ENCODE data around the gene CCDC38. TPM values are rescaled to one million over a fixed set of nuclear protein-coding genes. Genes with fewer than 3 reads are reported as not detected.
A peak's percentile ranks its signal among the peaks of the same experiment; 100 is the strongest.

Gene CCDC38
- total RNA-seq, 1 experiment from 2014 or later: not detected

GRCh38 chr12:95830335-95831089 is 111.9 kb downstream of the CCDC38 start:
- no TSS peak for BruUV-seq (replicated peaks)
- CTCF ChIA-PET: no interaction called here

GRCh38 chr12:95829395-95829794 is 113.0 kb downstream of the CCDC38 start:
- peaks cover 31% of the 10 kb centered on the region for H3K27me3 Mint-ChIP-seq (ENCODE audit: unreplicated experiment)
- intact Hi-C loops (cut with micrococcal nuclease; ENCODE audit: unreplicated experiment): no loop called here

More at GRCh38 chr12:95830335-95831089, 111.9 kb downstream of the CCDC38 start:
- intact Hi-C loops (cut with micrococcal nuclease; ENCODE audit: unreplicated experiment): no loop called here
- peaks cover 10% of the 10 kb centered on the region for H3K4me1 Mint-ChIP-seq (ENCODE audit: low read depth, unreplicated experiment)
- no peak for TF ChIP-seq CTCF (IDR thresholded peaks at IDR 0.05; ENCODE audit: unreplicated experiment)
- H3K27ac Mint-ChIP-seq (ENCODE audit: unreplicated experiment): no peak overlapping the region
- no peaks in the 10 kb centered on the region for H3K36me3 Mint-ChIP-seq (ENCODE audit: insufficient read depth, unreplicated experiment)
- no peaks in the 10 kb centered on the region for H3K9me3 Mint-ChIP-seq (ENCODE audit: low read depth, unreplicated experiment)
- H3K4me3 Mint-ChIP-seq (ENCODE audit: low read depth, unreplicated experiment): no peak overlapping the region
- peaks cover 28% of the 10 kb centered on the region for H3K27me3 Mint-ChIP-seq (ENCODE audit: unreplicated experiment)
- no peak for DNase-seq

GRCh38 chr12:95820096-95820703 is 122.2 kb downstream of the CCDC38 start:
- peak; percentile 38 for TF ChIP-seq CTCF (IDR thresholded peaks at IDR 0.05; ENCODE audit: unreplicated experiment)
- Mint-ChIP-seq H3K4me3 (ENCODE audit: low read depth, unreplicated experiment) (no peak overlapping the region), H3K36me3 (ENCODE audit: insufficient read depth, unreplicated experiment) (no peaks in the 10 kb centered on the region), H3K27me3 (ENCODE audit: unreplicated experiment) (peaks cover 13% of the 10 kb centered on the region), H3K27ac (ENCODE audit: unreplicated experiment) (no peak overlapping the region), H3K9me3 (ENCODE audit: low read depth, unreplicated experiment) (no peaks in the 10 kb centered on the region), H3K4me1 (ENCODE audit: low read depth, unreplicated experiment) (no peaks in the 10 kb centered on the region)
- CTCF ChIA-PET: no interaction called here
- no TSS peak for BruUV-seq (replicated peaks)
- peak; percentile 77 for DNase-seq
- intact Hi-C loops (cut with micrococcal nuclease; ENCODE audit: unreplicated experiment): loop anchor here (1.0 to 5.0 kb wide), 2 partner anchors 29 to 177 kb away; partner anchors contain the start of gene HAL

More at GRCh38 chr12:95829395-95829794, 113.0 kb downstream of the CCDC38 start:
- Mint-ChIP-seq H3K9me3 (ENCODE audit: low read depth, unreplicated experiment) (no peaks in the 10 kb centered on the region), H3K4me3 (ENCODE audit: low read depth, unreplicated experiment) (no peak overlapping the region), H3K36me3 (ENCODE audit: insufficient read depth, unreplicated experiment) (no peaks in the 10 kb centered on the region), H3K27ac (ENCODE audit: unreplicated experiment) (no peak overlapping the region), H3K4me1 (ENCODE audit: low read depth, unreplicated experiment) (peaks cover 10% of the 10 kb centered on the region)
- DNase-seq: no peak
- TF ChIP-seq CTCF (IDR thresholded peaks at IDR 0.05; ENCODE audit: unreplicated experiment): no peak
- BruUV-seq (replicated peaks): no TSS peak
- CTCF ChIA-PET: no interaction called here

Other genes with a start within 250 kb of the CCDC38 start
- 68.4 and 76.5 TPM in 2 replicates for gene NTN4, start 151.8 kb downstream of the CCDC38 start, total RNA-seq (2022)
- 49.7 and 55.4 TPM in 2 replicates for gene SNRPF, start 83.7 kb downstream of the CCDC38 start, total RNA-seq (2022)
- gene AMDHD1, start 717 bp upstream of the CCDC38 start, total RNA-seq (2022): 1.2 and 1.6 TPM in 2 replicates
- gene HAL, start 53.7 kb upstream of the CCDC38 start, total RNA-seq (2022): 1.4 TPM in 2 replicates
- gene LTA4H, start 93.0 kb upstream of the CCDC38 start, total RNA-seq (2022): 105 and 120 TPM in 2 replicates